ENCODE measurements around the gene CS.
A peak's percentile ranks its signal among the peaks of the same experiment; 100 is the strongest.
"Not testable (repeated sequence)": the region's sequence is repeated elsewhere in the genome, so short reads cannot be mapped to it uniquely, and the experiment has no call there.

The CS gene

DNA sequence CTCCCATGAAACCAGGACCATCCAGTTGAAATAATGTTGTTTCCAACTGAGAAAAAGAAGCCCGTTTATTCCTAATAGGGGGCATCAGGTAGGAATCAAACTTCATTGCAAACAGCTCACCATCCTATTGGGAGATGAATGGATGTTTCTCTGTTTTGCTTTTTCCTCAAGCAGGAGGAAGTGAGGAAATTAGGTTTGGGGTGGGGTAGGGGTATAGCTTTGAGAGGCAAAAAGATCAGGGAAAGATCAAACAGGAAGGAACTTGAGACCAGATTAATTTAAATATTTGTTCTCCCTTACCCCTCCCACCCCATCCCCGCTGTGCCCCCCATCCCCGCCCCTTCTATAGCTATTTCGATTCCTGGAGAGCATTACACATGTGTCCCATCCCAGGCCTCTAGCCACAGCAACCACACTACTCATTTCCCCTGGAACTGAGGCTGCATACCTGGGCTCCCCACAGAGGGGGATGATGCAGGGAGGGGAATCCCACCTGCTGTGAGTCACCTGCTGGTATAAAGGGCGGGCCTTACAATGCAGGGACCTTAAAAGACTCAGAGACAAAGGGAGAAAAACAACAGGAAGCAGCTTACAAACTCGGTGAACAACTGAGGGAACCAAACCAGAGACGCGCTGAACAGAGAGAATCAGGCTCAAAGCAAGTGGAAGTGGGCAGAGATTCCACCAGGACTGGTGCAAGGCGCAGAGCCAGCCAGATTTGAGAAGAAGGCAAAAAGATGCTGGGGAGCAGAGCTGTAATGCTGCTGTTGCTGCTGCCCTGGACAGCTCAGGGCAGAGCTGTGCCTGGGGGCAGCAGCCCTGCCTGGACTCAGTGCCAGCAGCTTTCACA is 38.4 kb upstream of the CS start, which contains the start of gene IL23A:
Gene IL23A (plus strand): TSS at position 577 of the 850 bp plus-strand sequence. CDS start 161 bp downstream, at position 738.
- TF ChIP-seq, protein P1, sequence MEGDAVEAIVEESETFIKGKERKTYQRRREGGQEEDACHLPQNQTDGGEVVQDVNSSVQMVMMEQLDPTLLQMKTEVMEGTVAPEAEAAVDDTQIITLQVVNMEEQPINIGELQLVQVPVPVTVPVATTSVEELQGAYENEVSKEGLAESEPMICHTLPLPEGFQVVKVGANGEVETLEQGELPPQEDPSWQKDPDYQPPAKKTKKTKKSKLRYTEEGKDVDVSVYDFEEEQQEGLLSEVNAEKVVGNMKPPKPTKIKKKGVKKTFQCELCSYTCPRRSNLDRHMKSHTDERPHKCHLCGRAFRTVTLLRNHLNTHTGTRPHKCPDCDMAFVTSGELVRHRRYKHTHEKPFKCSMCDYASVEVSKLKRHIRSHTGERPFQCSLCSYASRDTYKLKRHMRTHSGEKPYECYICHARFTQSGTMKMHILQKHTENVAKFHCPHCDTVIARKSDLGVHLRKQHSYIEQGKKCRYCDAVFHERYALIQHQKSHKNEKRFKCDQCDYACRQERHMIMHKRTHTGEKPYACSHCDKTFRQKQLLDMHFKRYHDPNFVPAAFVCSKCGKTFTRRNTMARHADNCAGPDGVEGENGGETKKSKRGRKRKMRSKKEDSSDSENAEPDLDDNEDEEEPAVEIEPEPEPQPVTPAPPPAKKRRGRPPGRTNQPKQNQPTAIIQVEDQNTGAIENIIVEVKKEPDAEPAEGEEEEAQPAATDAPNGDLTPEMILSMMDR (conservative IDR thresholded peaks at IDR 0.05; ENCODE audit: control insufficient read depth, insufficient read depth, low read depth, low read length): no peak
- no peak within 1 kb of the TSS for H3K4me3 ChIP-seq (ENCODE audit: control insufficient read depth, low read depth, low read length)
- DNase-seq (ENCODE audit: low read depth): no peak

DNA sequence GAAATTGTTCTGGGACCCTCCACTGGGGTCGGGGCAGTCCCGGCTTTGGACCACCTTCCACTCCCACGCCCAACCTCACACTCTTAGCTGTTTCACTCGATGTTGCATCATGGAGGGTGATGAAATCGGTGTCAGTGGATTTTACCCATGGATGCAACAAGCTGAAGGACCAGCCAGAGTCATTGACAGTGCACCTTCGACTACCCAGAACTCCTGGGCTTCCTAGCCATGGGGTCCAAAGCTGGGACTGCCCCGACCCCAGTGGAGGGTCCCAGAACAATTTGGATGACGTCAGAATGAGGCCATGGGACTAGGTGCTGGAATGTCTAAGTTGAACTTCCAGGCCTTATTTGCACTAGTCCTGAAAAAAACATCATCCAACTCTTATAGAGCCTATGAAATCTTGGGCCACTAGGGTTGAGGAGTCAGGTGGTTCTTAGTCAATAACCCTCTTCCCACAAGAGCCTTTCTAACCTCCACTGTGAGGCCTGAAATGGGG is 37.7 kb upstream of the CS start:
- no peak overlapping the region for H3K4me3 ChIP-seq (ENCODE audit: control insufficient read depth, low read depth, low read length)
- TF ChIP-seq, protein P1 (conservative IDR thresholded peaks at IDR 0.05; ENCODE audit: control insufficient read depth, insufficient read depth, low read depth, low read length): no peak
- no peak for DNase-seq (ENCODE audit: low read depth)

DNA sequence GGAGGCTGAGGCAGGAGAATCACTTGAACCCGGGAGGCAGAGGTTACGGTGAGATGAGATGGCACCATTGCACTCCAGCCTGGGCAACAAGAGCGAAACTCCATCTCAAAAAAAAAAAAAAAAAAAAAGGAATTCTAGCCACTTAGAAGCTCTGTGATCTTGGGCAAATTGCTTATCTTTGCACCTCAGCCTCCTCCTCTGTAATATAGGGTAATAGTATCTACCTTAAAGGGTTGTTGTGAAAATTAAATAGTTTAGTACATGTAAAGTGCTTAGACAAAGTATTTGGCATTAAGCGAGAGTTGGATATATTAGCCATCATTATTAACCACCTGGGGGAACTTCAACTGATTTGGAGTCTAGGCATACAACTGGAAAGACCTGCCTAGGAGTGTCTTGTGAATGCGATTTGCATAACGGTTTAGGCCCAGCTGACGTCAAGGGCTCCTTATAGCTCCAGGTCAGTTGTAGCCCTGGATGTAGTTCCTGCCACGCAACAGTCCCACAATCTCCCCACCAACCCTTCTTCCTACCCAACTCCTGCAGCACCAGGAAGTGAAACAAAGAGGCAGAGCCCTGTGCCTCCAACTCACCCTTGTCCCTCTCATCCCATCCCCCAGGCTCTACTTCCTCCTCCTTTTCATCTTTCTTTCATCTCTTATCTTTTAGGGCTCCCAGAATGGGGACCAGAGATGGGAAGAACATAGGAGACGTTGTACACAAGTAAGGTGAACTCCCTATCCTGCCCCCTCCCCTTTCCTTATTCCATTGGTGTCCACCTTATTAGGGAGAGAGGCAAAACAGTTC is 36.4 kb upstream of the CS start:
- DNase-seq (ENCODE audit: low read depth): no peak
- no peak overlapping the region for H3K4me3 ChIP-seq (ENCODE audit: control insufficient read depth, low read depth, low read length)
- TF ChIP-seq, protein P1 (conservative IDR thresholded peaks at IDR 0.05; ENCODE audit: control insufficient read depth, insufficient read depth, low read depth, low read length): no peak

DNA sequence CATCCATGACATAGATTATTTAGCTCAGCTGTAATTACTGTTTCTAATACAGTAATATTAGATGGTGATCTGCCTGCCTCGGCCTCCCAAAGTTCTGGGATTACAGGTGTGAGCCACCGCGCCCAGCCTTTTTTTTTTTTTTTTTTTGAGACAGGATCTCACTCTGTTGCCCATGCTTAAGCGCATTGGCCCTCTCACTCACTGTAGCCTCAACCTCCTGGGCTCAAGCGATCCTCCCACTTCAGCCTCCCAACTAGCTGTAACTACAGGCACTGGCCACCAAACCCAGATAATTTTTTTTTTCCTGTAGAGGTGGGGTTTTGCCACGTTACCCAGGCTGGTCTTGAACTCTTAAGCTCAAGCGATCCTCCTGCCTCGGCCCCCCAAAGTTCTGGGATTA is 35.4 kb upstream of the CS start:
- not testable (repeated sequence) for H3K4me3 ChIP-seq (ENCODE audit: control insufficient read depth, low read depth, low read length); DNase-seq (ENCODE audit: low read depth)

DNA sequence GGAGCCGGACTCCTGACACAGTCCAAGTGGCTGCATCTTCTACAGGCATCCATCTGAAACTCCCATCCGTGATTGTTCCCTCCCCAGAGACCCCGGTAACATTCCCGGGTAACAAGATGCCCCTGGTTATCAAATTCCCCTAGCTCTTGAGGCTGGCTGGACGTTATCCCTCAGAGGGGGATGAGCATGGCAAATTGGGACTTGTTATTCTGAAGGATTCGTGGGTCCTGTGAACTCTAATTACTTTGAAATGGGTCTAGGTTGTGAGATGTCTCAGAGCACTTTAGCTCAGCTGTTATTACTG is 34.3 kb upstream of the CS start:
- peak overlapping the region; percentile 80 for H3K4me3 ChIP-seq (ENCODE audit: control insufficient read depth, low read depth, low read length)
- TF ChIP-seq, protein P1 (conservative IDR thresholded peaks at IDR 0.05; ENCODE audit: control insufficient read depth, insufficient read depth, low read depth, low read length): no peak
- no peak for DNase-seq (ENCODE audit: low read depth)

DNA sequence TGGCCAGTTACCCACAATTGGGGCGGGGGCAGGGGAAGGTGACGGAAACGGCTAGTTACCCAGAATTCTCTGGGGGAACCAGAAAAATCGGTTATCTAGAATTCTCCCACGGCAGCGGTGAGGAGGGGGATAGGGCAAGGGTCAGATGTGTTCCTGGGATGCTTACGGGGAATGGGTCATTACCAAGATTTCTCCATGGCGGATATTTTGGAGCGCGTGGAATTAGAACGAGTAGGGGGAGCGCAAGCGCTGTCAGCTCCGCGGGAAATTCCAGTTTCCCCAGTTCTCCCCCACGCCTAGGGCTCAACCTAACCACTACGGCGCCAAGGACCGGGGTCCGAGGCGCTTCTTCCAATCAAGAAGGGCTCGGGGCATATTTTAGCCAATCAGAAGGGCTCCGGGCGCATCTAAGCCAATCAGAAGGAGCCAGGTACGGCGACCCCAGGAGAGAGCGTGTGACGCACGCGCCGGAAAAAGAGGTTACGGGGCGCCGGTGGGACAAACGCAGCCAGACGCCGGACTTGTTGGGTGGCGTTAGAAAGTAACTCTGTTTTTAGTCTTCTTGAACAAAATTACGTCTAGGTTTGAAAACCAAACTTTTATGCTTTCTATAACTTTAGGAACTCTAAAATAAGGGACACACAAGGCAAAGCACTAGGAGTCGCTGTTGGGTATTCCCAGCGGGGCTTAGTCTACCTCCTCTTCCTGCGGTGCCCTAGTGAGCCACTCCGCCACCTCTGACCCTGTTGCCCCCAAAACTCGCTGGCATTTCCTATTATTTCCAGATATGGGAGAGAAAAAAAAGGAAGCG is 33.8 kb upstream of the CS start, which contains the start of gene PAN2:
Gene PAN2 (minus strand): TSS at position 322 of the 811 bp plus-strand sequence. CDS start 906 bp downstream, outside the sequence.
- TF ChIP-seq, protein P1 (conservative IDR thresholded peaks at IDR 0.05; ENCODE audit: control insufficient read depth, insufficient read depth, low read depth, low read length): peak; percentile 67
- H3K4me3 ChIP-seq (ENCODE audit: control insufficient read depth, low read depth, low read length): peak within 1 kb of the TSS; percentile 80
- peak; percentile 98 for DNase-seq (ENCODE audit: low read depth)

All from fibroblast of mammary gland (primary cell).